Measurements from ENCODE around the gene PCYOX1L. TPM values are rescaled to one million over a fixed set of nuclear protein-coding genes. Genes with fewer than 3 reads are reported as not detected.

The PCYOX1L gene
- total RNA-seq, 1 experiment from 2014 or later, result 15.9 TPM

- Histone ChIP-seq H4K20me1 (ENCODE audit: insufficient read depth) (no peaks in the 10 kb centered on the region), H3K4me2 (ENCODE audit: low read length) (no peak overlapping the region), H3K27ac (ENCODE audit: low read depth, low read length) (no peak overlapping the region), H3K9ac (ENCODE audit: low read length) (no peak overlapping the region), H3K4me3 (replicated peaks in 1 of 2; ENCODE audit: low read depth in 1 of 2, low read length in 2 of 2) (no peak overlapping the region), H3K4me1 (ENCODE audit: control insufficient read depth in 1 of 2, insufficient read depth in 2 of 2, low read length in 2 of 2) (peaks cover 2 to 7% of the 10 kb centered on the region in 2 experiments; a peak in 3 of 4 replicates), H3K9me3 (ENCODE audit: control insufficient read depth in 1 of 2, insufficient read depth in 1 of 2, low read depth in 1 of 2, low read length in 2 of 2) (no peaks in the 10 kb centered on the region), H3K36me3 (ENCODE audit: control insufficient read depth in 1 of 2, insufficient read depth in 2 of 2, low read length in 2 of 2) (no peaks in the 10 kb centered on the region), H3K9me2 (ENCODE audit: insufficient read depth) (no peaks in the 10 kb centered on the region), H3K79me2 (ENCODE audit: insufficient read depth, low read length) (no peaks in the 10 kb centered on the region), H3K27me3 (ENCODE audit: insufficient read depth, low read length) (no peaks in the 10 kb centered on the region), H2AFZ (ENCODE audit: low read depth, low read length, poor library complexity, severe bottlenecking) (no peak overlapping the region)
- no TSS peak for BruUV-seq (replicated peaks)
- CTCF ChIA-PET, result interaction anchor here (1.5 kb wide), 1 partner anchor 13 kb away, joined by 3 read pairs; no protein-coding TSS in a partner anchor
- intact Hi-C loops (cut with micrococcal nuclease), result no loop called here
- POLR2A ChIA-PET, result no interaction called here
- ATAC-seq, result no peak
- no peak for TF ChIP-seq MAX (IDR thresholded peaks at IDR 0.05)
- no peak for TF ChIP-seq RAD21 (IDR thresholded peaks at IDR 0.05; ENCODE audit: low read depth)
- TF ChIP-seq JUND (IDR thresholded peaks at IDR 0.05), result no peak
- no peak for TF ChIP-seq FOSL1 (IDR thresholded peaks at IDR 0.05; ENCODE audit: low read depth)
- no peak for TF ChIP-seq ELF1 (IDR thresholded peaks at IDR 0.05; ENCODE audit: borderline replicate concordance, low read depth)
- no peak for TF ChIP-seq CBX3 (IDR thresholded peaks at IDR 0.05; ENCODE audit: low read depth)
- TF ChIP-seq POLR2AphosphoS5 (IDR thresholded peaks at IDR 0.05; ENCODE audit: low read depth, low read length), result no peak
- RAD21 ChIA-PET (ENCODE audit: low non-redundant PET in 1 of 2, low total read pairs in 2 of 2, uncharacterized antibody in 2 of 2, unreplicated experiment in 2 of 2), result no interaction called here
- DNase-seq (ENCODE audit: low read depth, low spot score), result no peak
Measured at GRCh38 chr5:149328177-149328576, 29.7 kb upstream of the PCYOX1L start.

- no peak overlapping the region for H3K27ac ChIP-seq (ENCODE audit: low read depth, low read length)
- H3K4me1 ChIP-seq (ENCODE audit: control insufficient read depth in 1 of 2, insufficient read depth in 2 of 2, low read length in 2 of 2), result no peaks in the 10 kb centered on the region
- H3K4me3 ChIP-seq (replicated peaks in 1 of 2; ENCODE audit: low read depth in 1 of 2, low read length in 2 of 2), result no peak overlapping the region
- CTCF ChIA-PET, result no interaction called here
- H3K27me3 ChIP-seq (ENCODE audit: insufficient read depth, low read length), result no peaks in the 10 kb centered on the region
- H3K36me3 ChIP-seq (ENCODE audit: control insufficient read depth in 1 of 2, insufficient read depth in 2 of 2, low read length in 2 of 2), result no peaks in the 10 kb centered on the region
- H4K20me1 ChIP-seq (ENCODE audit: insufficient read depth), result no peaks in the 10 kb centered on the region
- ATAC-seq (no peak), DNase-seq (ENCODE audit: low read depth, low spot score) (no peak)
- RAD21 ChIA-PET (ENCODE audit: low non-redundant PET in 1 of 2, low total read pairs in 2 of 2, uncharacterized antibody in 2 of 2, unreplicated experiment in 2 of 2), result no interaction called here
- intact Hi-C loops (cut with micrococcal nuclease), result no loop called here
- POLR2A ChIA-PET, result no interaction called here
- no peaks in the 10 kb centered on the region for H3K9me3 ChIP-seq (ENCODE audit: control insufficient read depth in 1 of 2, insufficient read depth in 1 of 2, low read depth in 1 of 2, low read length in 2 of 2)
- no peak overlapping the region for H2AFZ ChIP-seq (ENCODE audit: low read depth, low read length, poor library complexity, severe bottlenecking)
- no TSS peak for BruUV-seq (replicated peaks)
- no peak overlapping the region for H3K4me2 ChIP-seq (ENCODE audit: low read length)
- no peak overlapping the region for H3K9ac ChIP-seq (ENCODE audit: low read length)
- H3K9me2 ChIP-seq (ENCODE audit: insufficient read depth), result no peaks in the 10 kb centered on the region
- H3K79me2 ChIP-seq (ENCODE audit: insufficient read depth, low read length), result no peaks in the 10 kb centered on the region
- TF ChIP-seq TCF7L2 (IDR thresholded peaks at IDR 0.05; ENCODE audit: borderline replicate concordance, extremely low read depth, insufficient read depth, insufficient read length) (no peak), POLR2AphosphoS5 (IDR thresholded peaks at IDR 0.05; ENCODE audit: low read depth, low read length) (no peak), ZNF274 (IDR thresholded peaks at IDR 0.05; ENCODE audit: low read depth, low read length) (no peak), CTCF (IDR thresholded peaks at IDR 0.05 in 2 of 3, conservative IDR thresholded peaks at IDR 0.05 in 1 of 3; ENCODE audit: borderline replicate concordance in 1 of 3, insufficient read depth in 1 of 3, low read depth in 2 of 3, low read length in 2 of 3) (no peak), ATF3 (IDR thresholded peaks at IDR 0.05) (no peak), EZH2 (IDR thresholded peaks at IDR 0.05) (no peak), CEBPB (IDR thresholded peaks at IDR 0.05; ENCODE audit: low read depth) (no peak), MAX (IDR thresholded peaks at IDR 0.05) (no peak), RAD21 (IDR thresholded peaks at IDR 0.05; ENCODE audit: low read depth) (no peak), POLR2A (IDR thresholded peaks at IDR 0.05; ENCODE audit: borderline replicate concordance, extremely low read depth, insufficient read depth, insufficient read length) (no peak), JUND (IDR thresholded peaks at IDR 0.05) (no peak), FOSL1 (IDR thresholded peaks at IDR 0.05; ENCODE audit: low read depth) (no peak), ZBTB33 (IDR thresholded peaks at IDR 0.05; ENCODE audit: extremely low read depth, insufficient replicate concordance, low read length) (no peak)
Measured at GRCh38 chr5:149333711-149334443, 24.0 kb upstream of the PCYOX1L start.
